Stimulated activated CD4-positive, alpha-beta T cell treated with anti-CD3 and anti-CD28 coated beads, TNF-alpha, amount 100 ng/mL, for 48 hours (primary cell): Measurements from ENCODE around the gene GK.
"Not testable (repeated sequence)": the region's sequence is repeated elsewhere in the genome, so short reads cannot be mapped to it uniquely, and the experiment has no call there.

ENCODE experiments used
- DNase-seq, 3 donors: peaks; one replicate each; pipeline ENCODE4 v3.0.0-alpha.2; 2020; ENCODE audit warnings: low read depth in 3 of 3

GK gene

DNA sequence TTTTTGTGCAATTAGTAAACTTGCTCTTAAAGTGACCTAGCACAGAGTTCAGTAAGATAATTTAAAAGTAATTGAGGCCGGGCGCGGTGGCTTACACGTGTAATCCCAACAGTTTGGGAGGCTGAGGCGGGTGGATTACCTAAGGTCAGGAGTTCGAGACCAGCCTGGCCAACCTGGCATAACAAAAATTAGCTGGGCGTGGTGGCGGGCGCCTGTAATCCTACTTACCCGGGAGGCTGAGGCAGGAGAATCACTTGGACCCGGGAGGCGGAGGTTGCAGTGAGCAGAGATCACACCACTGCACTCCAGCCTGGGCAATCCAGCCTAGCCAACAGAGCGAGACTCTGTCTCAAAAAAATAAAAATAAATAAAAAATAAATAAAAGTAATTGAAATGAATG, 1.2 kb downstream of the GK start:
- DNase-seq = not testable (repeated sequence)

DNA sequence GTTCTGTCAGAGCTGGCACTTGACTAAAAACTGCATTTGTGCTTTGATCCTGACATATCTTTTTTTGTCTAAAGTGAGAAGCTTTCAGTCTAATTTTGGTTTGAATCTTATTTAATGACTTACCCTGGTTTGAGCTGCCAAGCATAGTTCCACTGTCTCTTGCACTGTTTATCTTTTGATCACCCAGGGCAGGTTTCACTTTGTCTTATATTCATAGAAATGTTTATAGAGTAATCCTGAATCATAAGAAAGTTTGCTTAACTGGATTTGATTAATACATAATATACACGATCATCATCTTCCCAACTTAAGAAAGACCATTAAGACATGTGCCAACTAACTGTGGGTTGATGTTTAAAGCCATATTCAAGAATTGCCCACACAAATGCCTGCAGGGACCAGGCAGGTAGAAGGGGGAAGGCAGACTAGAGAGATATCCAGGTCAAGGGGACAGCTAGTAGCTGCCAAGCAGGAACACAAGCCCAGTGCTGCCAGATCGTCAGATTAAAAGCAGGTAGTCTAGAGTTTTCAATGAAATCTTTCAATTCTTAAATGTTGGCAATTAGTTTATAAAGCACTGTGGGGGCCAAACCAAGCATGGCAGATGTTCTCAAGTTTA, 1.9 kb downstream of the GK start:
- no peak for DNase-seq

DNA sequence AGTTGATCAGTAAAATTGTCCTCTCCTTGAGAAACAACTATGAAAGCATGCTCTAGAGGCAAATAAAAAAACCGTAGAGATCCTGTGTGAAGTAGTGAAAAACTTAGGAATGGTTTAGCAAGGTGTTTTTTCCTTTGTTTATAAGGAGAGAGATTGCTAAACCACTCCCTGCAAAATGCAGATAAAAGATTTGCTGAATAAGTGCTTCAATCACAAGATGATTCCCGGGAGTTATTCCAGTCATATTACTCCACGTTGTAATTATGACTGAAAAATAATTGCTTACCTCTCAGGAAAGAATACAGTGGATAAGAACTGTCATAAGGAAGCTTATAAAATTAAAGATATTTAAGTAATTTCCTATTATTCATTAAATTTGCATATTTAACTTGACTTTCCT, 2.8 kb downstream of the GK start:
- no peak for DNase-seq

DNA sequence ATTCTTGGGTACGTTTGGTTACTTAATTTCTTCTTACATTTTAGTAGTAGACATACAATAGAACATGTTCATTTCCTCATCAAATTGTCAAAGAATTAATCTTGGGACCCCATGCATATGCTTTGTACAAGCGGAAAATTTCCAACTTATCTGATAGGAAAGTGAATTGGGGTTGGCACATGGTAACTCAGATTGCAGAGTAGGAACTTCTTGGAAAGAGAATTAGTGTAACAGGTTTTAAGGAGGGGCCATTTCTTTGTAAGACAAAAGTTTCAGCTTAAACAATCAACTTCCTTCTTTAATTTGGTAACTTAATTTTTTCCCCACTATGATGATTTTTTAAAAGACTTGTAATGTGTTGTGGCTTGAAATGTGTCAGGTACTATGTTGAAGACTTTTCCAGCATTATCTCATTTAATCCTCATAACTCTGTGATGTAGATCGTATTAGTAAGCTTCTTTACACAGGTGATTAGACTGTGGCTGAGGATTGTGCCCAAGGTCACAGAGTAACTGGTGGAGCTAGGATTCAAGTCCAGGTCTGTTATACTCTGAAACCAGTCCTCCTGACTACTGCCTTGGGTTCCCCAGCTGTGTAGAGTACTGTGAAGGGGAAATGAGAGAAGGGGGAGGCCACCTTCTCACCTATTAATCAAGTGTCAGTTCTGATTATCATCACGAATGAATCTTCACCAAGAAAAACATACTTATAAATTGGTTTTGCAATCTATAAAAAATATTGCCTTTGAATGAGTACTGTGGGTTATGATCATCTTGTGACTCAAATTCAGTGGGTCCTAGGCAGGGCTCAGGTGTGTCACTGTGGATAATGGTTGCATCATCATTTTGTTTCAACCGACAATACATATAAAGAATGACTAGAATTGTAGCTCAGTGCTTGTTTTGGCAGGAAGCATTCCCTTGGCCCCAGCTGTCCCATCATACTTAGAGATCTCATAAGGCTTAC, 4.3 kb downstream of the GK start:
- peak in 1 of 3 donors; percentile 8 for DNase-seq

DNA sequence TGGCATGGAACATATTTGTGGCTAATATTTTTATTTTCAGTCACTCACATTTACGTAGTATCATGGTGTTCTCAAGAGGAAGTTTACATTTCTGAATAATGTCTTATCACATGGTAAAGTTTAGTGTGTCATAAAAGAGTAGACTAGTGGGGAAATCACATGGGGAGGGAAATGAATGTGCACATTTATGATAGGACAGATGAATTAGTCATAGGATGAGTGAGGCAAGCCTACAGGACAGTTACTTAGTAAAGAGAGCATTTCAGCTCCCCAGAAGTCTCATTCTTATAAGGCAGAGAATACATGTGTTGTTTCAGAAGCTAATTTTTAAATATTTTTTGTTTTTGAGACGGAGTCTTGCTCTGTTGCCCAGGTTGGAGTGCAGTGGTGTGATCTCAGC, 6.2 kb downstream of the GK start:
- DNase-seq = no peak

DNA sequence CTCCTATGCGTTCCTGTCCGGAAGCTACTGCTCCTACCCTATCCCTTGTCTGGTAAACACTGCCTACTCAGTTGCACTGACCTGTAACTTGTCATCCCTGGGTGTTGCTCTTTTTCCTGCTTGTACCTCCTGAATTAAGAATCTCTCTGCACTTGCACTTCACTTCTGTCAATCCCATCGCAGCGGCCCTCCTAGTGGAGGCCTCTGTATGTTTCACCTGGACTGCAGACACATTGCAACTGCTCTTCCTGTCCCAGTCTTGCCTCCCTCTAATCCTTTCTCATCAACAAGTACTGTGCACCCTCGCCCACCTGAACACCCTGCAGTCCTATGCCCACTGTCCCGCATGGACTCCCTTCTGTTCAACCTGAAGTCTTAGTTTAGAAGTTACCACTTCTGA, 8.0 kb downstream of the GK start:
- DNase-seq = no peak

DNA sequence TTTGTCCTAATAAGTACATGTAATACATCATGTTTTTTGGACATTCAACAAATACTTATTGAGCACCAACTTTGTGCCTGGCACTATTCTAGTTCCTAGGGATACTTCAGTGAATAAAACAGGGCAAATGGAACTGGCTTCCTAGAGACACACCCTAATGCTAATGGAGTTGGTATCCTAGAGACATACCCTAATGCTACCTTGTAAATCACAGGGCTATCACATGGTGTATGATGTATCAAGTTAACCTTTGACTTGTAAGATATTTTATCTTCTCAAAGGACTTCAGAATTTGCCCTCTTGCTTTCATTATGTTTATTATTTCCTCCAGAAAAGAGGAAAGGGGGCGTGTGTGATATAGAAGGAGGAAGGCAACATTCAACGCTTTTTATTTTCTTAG, 10.1 kb downstream of the GK start:
- no peak for DNase-seq

DNA sequence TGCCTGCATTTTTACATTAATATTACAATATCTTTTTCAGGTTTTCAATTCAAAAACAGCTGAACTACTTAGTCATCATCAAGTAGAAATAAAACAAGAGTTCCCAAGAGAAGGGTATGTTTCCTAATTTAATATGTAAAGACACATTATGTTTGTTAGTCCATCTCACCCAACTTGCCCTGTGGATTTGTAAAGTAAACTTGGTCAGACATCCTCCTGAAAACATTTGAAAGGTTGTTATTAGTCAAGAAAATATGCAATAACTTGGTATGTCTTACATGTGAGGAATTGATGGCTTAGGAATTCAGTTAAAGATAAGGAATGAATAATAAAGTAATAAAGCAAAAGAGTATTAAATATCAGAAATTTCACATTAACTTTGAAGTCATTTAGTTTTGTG, 12.2 kb downstream of the GK start:
- no peak for DNase-seq

DNA sequence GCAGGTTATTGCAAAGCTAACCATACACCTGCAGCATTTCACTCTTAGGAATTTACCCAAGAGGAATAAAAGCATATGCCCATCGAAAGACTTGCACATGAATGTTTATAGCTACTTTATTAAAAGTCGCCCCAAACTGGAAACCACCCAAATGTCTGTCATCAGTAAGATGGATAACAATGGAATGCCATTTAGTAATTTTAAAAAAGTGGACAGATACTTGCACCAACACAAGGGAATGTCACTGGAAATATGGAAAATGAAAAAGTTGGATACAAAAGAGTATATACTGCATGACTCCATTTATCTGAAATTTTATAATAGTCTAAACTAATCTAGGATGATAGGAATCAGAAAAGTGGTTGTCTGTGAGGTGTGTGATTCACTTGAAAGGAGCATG, 12.9 kb downstream of the GK start:
- DNase-seq = no peak

DNA sequence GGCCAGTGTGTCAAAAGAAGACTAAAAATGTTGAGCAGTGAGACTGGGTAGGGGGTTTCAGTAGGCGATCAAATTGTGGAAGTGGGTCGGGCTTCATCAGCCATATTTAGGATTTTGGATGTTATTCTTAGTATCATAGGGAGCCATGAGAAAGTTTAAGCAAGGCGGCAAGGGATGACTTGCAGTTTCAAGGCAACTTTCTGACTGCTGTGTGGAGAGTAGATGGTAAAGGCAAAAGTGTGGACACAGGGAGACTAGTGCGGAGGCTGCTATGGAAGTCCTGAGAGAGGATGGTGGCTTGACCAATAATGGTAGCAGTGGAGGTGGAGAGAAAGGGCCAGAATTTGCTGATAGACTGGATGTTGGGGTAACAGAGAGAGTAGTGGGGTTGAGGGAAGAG, 15.4 kb downstream of the GK start:
- DNase-seq = no peak

DNA sequence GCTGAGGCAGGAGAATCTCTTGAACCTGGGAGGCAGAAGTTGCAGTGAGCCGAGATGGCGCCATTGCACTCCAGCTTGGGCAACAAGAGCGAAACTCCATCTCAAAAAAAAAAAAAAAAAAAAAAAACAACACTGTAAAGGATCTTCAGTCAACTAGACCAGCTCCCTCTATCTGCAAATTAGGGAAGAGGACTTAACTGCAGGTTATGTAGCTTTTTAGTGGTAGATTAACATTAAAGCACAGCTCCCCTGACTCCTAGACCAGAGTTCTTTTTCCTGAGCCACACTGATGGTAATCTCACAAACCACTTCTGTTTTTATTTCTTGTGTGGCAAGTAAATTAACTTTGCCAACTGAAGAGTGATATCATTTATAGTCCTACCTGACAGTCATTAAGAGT, 18.0 kb downstream of the GK start:
- not testable (repeated sequence) for DNase-seq

DNA sequence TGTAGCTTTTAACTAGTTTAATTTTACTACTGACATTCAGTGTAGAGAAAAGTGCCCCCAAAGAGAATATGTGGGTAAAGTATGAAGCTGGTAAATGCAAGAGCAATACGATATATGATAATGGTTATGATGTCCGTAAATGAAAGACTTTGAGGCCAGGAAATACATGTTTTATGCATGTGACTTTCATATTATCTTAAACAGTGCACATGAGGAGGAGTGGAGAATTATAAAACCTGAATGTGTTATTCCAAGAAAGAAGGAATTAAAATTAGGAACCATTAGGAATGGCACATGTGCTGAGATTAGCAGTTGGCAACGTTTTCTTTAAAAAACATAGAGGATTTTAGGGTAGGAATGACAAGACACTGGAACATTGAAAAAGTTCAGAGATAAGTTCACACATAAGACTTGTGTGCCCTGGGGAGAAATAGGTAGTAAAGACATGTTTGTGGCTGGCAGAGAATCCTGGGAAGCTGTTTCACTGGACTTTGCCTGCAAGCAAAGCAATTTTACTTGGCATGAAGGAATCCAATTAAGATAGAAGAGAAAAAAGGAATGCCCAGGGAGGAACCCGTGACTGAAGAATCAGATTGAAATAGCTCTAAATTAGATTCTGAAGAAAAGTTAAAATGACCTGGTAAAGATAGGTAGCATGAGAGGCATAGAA, 20.0 kb downstream of the GK start:
- DNase-seq = no peak

DNA sequence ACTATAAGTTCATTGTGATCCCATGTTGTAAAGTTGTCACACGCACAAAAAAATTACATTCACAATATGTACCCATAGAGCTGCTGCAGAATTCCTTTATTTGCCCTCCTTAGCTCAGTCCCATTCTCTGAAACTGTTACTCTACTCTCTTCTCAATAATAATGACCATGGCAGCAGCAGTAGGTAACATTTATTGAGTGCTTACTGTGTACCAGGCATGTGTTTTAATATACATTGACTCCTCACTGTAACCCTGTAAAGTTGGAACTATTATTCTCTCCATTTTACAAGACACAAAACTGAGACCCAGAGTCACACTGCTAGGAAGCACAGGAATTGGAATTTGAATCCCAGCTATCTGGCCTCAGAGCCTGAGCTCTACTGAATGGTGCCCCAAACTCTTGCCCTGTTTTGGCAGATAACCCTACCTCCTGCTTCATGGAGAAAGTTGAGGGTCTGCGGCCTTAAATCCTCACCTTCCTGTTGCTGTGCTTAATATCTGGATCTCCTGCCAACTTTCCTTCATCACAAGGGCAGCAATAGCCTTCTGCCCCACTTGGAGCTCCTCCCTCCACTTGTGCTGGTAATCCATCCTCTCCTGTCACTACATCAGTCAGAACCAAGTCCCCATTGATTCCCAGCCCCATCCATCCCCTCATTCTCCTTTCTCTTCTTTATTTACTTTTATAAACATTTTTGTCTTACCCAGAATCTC, 20.8 kb downstream of the GK start:
- no peak for DNase-seq

DNA sequence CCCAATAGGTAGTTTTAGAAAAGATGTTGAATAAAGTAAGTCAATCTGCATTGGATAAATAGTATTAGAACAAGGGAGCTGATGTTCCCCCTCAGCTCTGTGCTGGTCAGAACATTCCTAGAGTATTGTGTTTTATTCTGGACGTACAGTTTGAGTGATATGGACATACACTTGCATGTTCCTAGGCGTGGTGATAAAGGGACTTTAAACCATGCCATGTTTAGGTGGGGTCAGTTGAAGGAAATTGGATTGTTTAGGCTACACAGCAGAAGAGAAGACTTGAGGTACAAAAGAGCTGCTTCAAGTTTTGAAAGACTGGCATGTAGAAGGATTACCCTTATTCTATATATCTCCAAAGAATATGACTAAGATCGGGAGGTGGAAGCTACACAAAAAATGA, 21.6 kb downstream of the GK start:
- DNase-seq = no peak

DNA sequence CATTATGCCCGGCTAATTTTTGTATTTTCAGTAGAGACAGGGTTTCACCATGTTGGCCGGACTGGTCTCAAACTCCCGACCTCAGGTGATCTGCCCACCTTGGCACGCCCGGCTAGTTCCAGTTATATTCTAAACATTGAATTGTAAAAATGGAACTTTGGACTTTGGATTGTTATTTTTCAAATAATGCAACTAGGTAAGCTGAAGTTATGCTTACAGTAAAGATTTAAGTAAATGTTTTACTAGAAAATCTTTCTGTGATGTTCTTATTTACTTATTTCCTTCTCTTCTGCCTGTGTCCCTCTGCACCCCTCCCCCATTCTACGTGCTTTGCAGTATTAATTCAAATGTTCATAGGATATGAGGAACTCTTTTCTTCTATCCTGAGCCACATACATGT, 26.1 kb downstream of the GK start:
- no peak for DNase-seq

DNA sequence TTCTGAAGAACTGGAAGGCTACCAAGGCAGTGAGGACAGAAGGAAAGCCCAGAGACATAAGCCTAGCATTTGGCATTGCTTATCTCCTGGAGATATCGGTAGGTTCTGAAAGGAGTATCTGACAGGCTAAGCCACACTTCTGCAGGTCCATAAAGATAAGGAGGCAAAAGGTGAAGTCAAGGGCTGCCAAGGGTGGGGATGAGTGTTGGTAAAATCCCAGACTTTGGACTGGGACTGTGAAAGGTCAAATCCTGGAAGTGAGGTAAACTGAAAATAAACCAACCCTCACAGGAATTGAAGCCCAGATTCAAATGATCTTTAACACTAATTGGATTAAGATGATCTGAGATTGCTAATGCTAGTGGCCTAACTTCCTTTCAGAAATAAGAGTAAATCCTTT, 27.4 kb downstream of the GK start:
- DNase-seq = no peak

DNA sequence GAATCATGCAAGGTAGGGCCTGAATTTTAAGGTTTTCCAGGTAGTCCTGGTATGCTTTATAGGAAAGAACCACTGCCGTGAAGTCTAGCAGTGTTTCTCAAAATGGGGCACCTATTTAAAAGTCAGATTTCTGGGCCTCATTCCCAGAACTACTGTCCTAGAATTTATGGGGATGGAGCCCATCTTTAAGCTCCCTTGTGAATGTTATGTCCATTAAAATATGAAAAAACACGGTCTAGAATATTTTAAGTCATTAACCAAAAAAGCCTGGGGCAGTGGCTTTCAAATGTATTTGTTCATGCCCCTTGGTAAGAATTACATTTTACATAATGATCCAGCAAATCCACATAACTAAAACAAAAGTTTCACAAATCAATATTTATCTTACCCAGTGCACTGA, 35.4 kb downstream of the GK start:
- no peak for DNase-seq

DNA sequence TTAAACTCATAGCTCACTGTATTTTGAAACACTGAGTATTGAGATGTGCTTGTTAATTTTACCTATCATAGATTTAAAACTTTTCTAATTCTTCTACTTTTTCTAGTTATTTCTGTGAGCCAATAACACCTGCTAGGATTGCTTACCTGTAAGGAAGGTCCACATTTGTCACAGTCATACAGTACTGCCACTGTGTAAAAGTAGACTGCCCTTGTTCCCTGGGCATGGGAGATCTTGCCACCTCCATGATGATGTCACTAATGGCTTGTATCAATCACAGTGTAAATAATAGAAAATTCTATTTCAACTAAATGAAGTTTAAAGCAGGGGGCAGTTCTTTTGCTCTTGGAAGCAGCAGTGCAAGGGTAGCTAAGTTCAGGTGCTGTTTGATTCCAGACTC, 35.9 kb downstream of the GK start:
- DNase-seq = no peak

DNA sequence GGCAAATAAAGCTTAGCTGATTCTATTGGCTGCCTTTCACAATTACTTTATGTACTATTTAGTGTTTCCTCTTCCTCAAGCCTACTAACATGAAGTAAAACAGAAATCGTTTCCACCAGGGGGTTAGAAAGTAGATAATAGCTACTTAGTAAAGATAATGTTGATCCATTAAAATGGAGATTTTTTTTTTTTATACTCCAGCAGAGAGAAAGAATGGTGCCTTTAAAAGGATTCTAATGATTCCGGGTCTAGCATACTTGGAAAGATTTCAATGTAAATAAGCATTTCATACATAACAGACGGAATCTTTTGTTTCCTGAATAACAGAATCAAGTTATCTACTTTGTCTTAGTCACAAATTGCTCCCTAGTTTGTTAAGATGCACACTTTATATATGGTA, 37.1 kb downstream of the GK start:
- DNase-seq = no peak

DNA sequence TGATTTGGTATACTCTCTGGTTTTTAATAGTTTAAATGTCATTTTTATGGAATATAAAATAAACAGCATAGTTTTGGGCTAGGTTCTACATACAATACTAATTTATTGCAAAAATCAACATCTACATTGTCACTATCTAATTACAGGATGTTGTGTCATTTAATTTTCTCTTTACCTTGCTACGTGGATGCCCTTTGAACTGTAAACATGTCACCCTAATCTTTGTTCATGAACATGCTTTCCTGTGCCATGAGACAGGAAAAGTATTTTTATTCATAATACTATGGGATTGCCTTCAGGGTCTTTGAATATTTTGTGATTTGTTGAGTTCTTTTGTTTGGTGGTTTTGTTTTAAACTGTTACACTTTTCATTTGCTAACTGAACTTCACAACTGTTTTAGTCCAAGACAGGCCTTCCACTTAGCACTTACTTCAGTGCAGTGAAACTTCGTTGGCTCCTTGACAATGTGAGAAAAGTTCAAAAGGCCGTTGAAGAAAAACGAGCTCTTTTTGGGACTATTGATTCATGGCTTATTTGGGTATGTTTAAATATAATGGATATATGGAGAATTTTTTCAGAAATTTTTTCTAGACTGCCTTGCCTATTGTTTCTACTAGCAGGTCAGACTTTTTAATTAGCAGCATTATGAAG, 40.9 kb downstream of the GK start:
- no peak for DNase-seq

DNA sequence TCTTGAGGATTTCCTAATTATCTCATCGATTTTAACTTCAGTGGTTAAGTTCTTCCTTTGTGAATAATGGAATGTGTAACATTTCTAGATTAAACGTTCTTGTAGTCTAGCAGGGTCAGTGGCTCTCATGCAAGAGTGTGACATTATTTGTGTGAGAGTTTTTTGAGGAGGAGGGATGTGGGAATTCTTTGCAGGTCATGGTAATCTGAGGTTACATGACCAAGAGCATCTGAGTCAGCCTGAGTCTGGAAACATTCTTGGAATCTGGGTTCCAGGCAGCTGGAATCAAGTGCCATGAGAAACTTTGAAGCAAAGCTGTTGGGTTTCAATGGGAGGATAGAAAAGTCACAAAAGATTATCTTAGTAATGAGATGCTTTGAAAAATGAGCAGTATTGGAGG, 49.5 kb downstream of the GK start:
- DNase-seq = no peak
